Daoy (cell line): ENCODE results near the gene LSM14B. TPM values are rescaled to one million over a fixed set of nuclear protein-coding genes. Genes with fewer than 3 reads are reported as not detected.
"Not testable (repeated sequence)": the region's sequence is repeated elsewhere in the genome, so short reads cannot be mapped to it uniquely, and the experiment has no call there.

Experiments used
- DNase-seq: peaks from one replicate; pipeline ENCODE4 v3.0.0-alpha.2; 2015; ENCODE audit warnings: low read depth
- total RNA-seq: library from RNA; depleted of rRNA; stranded (reverse); fragments of >200 nt; shearing (Covaris generic); gene quantifications from 2 replicates; pipeline ENCODE4 v1.2.3, GENCODE V29; 2014

LSM14B gene
- total RNA-seq, 1 experiment from 2014 or later: 34.3 TPM

- DNase-seq: no peak
These were observed 9.9 kb upstream of the LSM14B start for GRCh38 chr20:62112368-62112767.

GRCh38 chr20:62114894-62115293, 7.4 kb upstream of the LSM14B start:
- no peak for DNase-seq

- not testable (repeated sequence) for DNase-seq
These were observed 6.4 kb upstream of the LSM14B start for GRCh38 chr20:62115800-62116407.

- no peak for DNase-seq
These were observed 5.5 kb upstream of the LSM14B start for GRCh38 chr20:62116558-62117361.

- DNase-seq: no peak
These were observed 5.0 kb upstream of the LSM14B start for GRCh38 chr20:62117362-62117646.

- DNase-seq: no peak
These were observed 4.6 kb upstream of the LSM14B start for GRCh38 chr20:62117658-62118057.

DNA sequence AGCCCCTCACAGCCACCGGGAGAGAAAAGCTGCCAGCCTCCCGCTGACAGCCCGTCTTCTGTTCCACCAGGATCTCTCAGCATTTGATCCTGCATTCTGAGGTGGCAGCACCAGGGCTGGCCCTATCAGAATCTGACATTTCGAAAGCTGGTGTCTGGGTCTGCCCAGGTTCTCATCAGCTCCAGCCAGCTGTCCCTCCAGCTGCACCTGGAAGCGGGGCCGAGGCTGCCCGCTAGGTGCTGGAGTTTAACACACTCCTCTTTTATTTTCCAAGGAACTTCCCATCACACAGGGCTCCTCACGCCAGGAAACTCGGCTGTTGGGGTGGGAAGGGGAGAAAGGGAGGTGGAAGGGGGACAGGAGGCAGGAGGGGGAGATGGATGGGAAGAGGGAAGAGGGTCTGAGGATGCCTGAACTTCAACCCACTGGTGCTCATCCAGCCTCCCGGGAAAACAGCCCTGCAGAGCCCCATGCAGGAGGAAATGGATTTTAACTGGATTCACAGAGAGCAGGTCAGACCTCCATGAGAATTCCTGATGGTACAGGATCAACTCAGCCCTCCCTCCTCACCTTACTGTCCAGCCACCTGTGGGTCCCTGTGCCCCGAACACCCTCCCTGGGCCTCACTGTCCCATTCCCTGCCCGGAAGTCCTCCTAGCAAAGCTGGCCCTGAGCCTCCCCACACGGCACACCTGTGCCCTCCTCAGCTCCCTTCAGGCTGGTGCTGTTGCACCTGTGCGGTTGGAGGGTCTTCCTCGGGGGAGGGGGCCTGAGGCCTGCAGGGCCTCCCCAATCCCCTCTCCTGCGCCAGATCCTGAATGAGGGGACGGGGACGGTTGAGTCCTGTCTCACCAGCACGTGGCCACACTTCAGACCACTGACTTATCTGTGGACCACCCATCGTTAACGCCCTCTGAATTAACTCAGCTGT, 3.9 kb upstream of the LSM14B start:
- DNase-seq: no peak

DNA sequence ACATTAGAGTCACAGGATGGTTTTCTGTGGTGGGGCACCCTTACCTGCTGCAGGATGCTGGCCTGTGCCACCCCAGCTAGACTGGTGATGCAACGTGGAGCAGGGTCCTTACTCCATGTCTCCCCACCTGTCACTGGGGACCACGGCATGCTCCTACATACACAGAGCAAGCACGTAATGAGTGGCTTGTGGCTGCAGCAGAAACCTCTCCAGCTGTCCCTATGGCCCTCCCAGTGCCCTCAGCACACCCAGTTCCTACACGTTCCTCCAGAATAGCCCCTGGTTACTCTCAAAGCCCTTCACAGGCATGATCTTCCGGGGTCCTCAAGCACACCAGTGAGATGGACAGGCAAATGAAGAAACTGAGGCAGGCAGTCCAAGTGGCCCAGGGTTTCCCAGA, 3.2 kb upstream of the LSM14B start:
- DNase-seq: no peak

DNA sequence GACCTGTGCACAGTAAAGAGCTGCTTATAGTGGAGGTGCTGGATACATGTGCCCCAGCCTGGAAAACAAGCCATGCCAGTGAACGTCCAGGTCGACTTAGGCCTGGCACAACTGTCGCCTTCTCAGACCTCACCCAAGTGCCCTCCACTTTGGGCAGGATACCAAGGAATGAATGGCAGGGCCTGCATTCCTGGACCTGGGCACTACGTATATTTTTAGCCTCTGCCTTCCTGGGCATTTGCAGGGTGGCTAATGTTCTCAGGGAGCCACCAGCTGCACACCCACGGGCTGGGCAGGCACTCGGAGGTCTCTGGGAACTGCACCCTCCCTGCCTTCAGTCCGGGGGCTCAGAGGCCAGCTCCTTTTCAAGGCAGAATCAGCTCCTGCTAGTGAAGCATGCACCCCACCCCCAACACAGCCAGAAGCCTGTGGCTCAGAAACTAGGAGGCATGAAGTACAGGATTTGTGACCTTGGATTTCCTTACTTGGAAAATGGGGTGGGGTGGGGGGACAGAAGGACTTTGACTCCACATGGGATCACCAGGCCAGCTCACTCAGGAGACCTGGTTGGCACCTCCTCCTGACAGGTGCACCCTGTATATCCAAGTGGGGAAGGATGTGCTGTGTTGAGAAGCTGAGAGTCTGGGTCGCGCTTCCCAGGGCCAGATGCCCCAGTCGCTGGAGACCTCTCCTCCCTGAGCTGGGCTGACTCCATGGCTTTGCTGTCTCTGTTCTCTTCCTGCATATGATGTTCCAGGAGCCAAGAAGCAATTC, 2.5 kb upstream of the LSM14B start:
- DNase-seq: no peak

DNA sequence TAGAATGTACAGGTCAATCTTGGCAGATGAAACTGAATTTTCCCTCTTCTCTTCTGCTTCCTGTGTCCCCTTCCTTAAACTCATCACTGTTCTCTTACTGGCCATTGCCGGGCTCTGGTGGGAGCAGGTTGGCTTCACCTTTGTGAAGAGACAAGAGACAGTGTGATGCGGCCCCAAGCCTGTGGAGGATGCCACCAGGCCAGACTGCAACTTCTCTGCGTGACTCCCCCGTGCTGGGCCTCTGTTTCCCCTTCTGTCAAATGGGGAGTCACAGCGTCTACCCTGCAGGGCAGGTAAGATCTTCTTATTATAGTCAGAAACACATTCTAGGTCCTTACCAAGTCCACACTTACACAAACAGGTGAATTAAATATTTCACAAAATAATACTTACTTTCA, 1.9 kb upstream of the LSM14B start:
- DNase-seq: no peak

DNA sequence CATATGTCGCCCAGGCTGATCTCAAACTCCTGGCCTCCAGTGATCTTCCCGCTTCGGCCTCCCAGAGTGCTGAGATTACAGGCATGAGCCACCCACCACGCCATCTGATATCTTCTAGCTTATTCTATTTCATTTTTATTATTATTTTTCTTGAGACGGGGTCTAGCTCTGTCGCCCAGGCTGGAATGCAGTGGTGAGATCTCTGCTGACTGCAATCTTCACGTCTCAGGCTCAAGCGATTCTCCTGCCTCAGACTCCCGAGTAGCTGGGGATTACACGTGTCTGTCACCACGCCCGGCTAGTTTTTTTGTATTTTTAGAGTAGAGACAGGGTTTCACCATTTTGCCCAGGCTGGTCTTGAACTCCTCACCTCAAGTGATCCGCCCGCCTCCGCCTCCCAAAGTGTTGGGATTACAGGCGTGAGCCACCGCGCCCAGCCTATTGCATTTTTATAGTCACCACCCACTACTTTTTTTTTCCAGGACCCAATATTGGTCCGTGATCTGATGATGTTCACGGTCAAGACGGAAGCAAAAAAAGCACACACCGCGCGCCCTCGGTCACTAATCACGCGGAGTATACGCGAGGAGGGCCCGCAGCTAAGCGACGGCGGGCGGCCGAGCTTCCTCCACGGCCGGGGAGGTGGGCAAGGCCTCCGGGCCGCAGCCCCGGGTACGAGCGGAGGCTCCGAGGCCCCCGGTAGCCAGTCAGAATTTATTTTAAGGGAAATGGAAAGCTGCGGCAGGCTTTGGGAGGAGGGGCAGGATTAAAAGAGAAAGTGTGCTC, 1.1 kb upstream of the LSM14B start:
- no peak for DNase-seq

- peak; percentile 37 for DNase-seq
These were observed 577 bp downstream of the LSM14B start for GRCh38 chr20:62122654-62123449.

DNA sequence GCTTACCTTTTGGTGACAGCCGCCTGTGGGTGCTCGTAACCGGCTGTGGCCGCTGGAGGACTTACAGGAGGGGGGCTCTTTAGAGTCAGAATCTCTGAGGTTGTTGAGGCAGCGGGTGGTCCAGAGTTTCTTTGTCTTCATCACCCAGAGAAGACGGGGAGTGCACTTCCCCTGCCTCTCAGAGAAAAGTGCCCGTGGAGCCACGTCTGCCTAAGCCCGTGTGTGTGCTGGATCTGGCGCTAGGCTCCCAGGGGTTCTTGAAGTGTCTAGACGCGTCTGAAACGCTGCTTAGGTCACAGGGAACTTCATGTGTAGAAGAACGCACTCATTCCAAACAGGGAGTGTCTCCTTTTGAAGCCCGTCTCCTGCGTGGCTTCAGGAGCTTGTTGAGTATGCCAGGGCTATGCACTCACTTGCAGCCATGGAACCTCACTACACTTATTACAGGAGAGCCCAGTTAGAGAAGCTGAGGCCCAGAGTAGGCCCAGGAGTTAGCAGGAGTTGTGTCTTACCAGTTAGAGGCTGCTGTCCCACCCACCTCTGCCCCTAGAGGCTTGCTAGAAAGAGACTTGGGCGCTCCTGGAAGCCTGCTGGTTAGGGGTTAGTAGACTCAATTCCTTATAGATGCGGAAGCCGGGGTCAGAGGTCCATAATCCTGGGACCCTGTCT, 1.3 kb downstream of the LSM14B start:
- no peak for DNase-seq

- DNase-seq: no peak
These were observed 3.9 kb downstream of the LSM14B start for GRCh38 chr20:62126141-62126540.

GRCh38 chr20:62127799-62128198, 5.5 kb downstream of the LSM14B start:
- no peak for DNase-seq

GRCh38 chr20:62128502-62128901, 6.2 kb downstream of the LSM14B start:
- DNase-seq: no peak

DNA sequence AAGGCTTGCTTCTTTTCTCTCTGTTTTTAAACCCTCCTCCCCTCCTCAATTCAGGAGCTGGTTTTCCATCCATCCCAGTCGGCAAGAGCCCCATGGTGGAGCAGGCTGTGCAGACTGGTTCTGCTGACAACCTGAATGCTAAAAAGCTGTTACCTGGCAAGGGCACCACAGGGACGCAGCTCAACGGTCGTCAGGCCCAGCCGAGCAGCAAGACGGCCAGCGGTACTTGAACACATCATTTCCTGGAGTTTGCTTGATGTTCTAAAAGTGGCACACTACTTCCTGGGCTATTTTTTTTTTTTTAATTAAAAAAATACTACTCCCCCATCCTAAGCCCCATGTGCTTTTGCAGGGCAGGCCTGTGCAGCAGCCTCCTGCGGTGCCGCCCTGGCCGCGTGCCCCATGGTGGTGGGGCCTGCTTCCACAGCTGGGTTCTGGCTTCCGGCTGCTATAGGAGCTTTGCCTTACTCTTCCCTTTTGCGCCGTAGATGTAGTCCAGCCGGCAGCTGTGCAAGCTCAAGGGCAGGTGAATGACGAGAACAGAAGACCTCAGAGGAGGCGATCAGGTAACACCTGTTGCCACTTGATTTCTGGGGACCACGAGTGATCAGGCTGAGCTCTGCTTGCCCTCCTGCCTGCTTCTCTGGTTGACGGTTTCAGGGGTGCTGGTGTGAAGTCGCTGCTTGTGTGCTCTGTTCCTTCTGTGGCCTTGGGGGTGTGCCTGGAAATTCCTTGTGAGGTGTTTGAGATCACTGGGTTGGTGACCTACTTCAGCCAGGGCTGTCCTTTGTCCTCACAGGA, 7.7 kb downstream of the LSM14B start:
- no peak for DNase-seq

DNA sequence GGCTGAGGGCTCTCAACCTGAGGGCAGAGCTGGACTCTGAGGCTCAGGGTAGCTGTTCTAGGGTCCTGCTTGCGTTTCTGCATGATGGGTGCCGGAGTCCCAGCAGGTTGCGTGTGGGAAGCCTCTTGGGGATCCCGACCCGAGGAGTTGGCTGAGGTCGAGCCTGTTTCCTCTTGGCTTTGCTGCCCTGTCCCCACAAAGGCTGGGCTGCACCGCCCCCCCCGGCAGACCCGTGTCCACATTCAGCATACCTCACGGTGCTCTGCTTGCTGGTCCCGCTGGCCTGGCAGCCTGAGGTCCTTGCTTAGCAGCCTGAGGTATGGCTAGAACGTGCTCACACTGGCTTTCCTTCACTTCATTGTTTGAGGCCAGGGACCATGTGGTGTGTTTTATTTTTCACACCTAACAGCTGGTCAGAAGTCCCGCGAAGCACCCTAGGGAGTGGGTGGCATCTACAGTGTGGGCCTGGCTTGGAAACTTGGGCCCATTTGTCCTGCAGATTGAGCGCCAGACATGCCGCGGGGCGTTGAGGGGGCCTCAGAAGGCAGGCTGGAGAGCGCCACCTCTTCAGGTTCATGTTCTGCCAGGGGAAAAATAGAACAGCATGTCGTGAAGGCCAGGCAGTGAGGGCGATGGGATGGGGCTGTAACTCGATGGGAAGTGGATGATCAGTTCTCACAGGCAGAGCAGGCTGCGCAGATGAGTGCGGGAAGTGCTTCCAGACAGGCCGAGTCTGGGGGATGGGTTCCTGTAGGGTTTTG, 9.5 kb downstream of the LSM14B start:
- DNase-seq: no peak
